GM18951 (cell line): Measurements from ENCODE around the gene RNF212.
"Not testable (repeated sequence)": the region's sequence is repeated elsewhere in the genome, so short reads cannot be mapped to it uniquely, and the experiment has no call there.

Experiments
- POLR2A ChIP-seq: IDR thresholded peaks from 4 replicates; pipeline ENCODE4 v1.6.1; 2011; ENCODE audit warnings: mild to moderate bottlenecking; ENCODE audit not compliant: insufficient read length, insufficient read depth; ENCODE audit errors: extremely low read depth
- in situ Hi-C: fragments of 300-500 bp; cut with MboI; formaldehyde crosslinking; loops from one replicate; pipeline ENCODE4 v1.12.0; 2022; ENCODE audit warnings: low sequenced_read_pairs, mixed read lengths, inconsistent platforms; ENCODE audit not compliant: unreplicated experiment

The RNF212 gene

DNA sequence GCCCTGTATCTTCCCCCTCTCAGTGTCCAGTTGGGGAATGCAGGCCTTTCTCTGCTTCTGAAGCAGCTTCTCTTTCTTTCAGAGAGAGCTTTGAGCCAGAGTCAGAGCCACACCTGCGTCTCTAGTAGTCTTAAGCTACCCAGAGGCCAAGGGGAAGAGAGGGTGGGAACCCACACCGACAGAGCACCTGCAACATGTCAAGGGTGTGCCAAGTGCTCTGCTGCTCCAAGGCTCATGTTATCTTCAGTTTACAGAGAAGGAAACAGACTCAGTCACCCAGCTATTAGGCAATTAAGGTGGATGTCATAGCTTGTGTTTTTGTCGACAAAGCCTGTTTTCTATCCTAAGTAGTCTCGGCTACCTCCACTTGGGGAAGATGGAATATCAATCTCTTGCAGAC, 22.7 kb upstream of the RNF212 start:
- no peak for TF ChIP-seq POLR2A
- in situ Hi-C loops, result loop anchor here (10.0 kb wide), 1 partner anchor 219 kb away; no protein-coding TSS in a partner anchor

DNA sequence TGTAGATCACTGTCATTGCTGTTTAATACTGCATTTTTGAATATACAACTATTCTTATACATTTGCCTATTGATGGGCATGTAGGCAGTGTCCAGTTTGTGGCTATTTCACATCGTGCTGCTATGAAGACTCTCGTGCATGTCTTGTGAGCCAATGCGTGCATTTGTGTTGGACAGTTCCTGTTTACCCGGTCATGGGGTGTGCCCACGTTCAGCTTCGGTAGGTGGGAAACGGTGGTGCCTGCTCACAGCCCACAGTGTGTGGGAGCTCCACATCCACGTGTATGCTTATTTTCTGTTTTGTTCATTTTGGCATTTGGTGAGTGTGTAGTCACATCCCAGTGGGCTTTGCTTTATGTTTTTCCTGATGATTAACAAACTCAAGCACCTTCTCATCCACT, 19.7 kb upstream of the RNF212 start:
- in situ Hi-C loops, result loop anchor here (10.0 kb wide), 1 partner anchor 222 kb away; no protein-coding TSS in a partner anchor

GRCh38 chr4:1130316-1131186, 17.2 kb upstream of the RNF212 start:
- in situ Hi-C loops, result loop anchor here (10.0 kb wide), 1 partner anchor 224 kb away; no protein-coding TSS in a partner anchor
- no peak for TF ChIP-seq POLR2A

More for the DNA sequence above, 19.7 kb upstream of the RNF212 start:
- TF ChIP-seq POLR2A, result no peak

GRCh38 chr4:1126506-1126905, 13.1 kb upstream of the RNF212 start:
- TF ChIP-seq POLR2A, result no peak
- in situ Hi-C loops, result no loop called here

DNA sequence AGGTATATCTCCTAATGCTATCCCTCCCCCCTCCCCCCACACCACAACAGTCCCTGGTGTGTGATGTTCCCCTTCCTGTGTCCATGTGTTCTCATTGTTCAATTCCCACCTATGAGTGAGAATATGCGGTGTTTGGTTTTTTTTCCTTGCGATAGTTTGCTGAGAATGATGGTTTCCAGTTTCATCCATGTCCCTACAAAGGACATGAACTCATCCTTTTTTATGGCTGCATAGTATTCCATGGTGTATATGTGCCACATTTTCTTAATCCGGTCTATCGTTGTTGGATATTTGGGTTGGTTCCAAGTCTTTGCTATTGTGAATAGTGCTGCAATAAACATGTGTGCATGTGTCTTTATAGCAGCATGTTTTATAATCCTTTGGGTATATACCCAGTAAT, 12.1 kb upstream of the RNF212 start:
- in situ Hi-C loops, result not testable (repeated sequence)

GRCh38 chr4:1124818-1125217, 11.5 kb upstream of the RNF212 start:
- TF ChIP-seq POLR2A, result no peak
- in situ Hi-C loops, result no loop called here

- in situ Hi-C loops, result no loop called here
- no peak for TF ChIP-seq POLR2A
Observed at GRCh38 chr4:1122505-1122904, 9.1 kb upstream of the RNF212 start.

DNA sequence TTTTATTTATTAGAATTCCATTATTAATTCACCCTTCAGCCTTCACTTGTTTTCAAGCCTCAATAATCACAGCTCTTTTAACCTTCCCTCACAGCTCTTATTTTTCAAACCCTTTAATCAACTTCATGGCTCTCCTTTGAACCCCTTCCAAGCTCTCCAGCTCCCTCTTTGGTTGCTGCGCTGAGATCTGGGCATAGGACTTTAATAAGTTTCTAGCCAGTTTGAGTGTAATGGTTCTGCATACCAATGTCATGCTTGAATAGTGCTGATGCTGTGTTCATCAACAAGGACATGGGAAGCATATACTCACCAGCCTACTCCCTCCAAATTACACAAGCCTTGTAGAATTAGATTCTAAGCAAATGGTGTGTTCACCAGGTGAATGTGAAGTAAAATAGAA, 3.5 kb upstream of the RNF212 start:
- TF ChIP-seq POLR2A, result no peak
- in situ Hi-C loops, result no loop called here

DNA sequence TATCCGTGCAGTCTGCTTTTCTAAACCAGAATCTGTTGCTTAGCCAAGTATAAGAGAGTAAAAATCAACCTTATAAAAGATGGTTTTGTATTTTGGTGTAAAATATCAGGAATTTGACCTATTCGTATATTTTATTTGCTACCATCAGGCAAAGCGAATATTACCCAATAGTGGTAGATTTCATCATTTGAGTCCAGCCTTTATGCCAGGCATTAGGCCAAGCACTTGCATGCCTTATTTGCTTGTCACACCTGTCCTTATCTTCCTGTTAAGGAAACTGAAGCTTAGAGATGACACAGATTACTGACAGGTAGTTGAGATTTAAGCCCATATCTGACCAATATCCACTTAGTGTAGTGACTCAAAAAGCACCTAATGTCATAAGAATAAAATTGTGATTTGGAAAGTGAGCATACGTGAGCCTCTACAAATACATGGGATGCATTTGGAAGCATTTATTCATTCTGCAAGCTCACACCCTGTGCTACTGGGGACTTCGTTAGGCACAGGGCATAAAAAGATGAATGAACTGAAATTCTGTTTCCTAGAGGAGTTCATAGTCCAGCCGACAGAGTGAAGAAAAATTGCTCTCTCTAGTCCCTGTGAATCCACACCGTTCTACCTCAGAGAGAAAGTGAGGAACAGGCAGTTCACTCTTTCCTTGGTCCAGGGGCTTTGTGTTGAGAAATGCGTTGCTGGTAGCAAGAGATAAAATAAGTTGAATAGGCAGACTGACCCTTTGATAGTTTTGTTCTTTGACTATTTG, 2.3 kb upstream of the RNF212 start:
- no peak for TF ChIP-seq POLR2A
- in situ Hi-C loops, result no loop called here

DNA sequence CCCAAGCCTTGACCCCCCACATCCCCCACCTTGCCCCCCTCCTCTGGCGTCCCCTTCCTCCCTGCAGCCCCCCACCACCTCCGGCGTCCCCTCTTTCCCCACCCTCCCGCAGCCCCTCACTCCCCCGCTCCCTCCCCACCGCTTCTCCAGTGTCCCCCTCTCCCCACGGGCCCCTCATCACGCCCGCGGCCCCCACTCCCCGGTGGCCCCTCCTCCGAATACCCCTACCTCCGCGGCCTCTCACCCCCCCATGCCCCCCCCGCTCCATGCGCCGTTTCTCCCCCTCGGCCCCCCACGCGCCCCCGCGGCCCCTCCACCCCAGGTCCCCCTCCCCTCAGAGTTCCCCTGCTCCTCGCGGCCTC, 562 bp downstream of the RNF212 start:
- TF ChIP-seq POLR2A, result no peak
- in situ Hi-C loops, result no loop called here

GRCh38 chr4:1112174-1112820, 1.1 kb downstream of the RNF212 start:
- in situ Hi-C loops, result no loop called here
- TF ChIP-seq POLR2A, result no peak

GRCh38 chr4:1111259-1111809, 2.0 kb downstream of the RNF212 start:
- in situ Hi-C loops, result no loop called here
- TF ChIP-seq POLR2A, result no peak

DNA sequence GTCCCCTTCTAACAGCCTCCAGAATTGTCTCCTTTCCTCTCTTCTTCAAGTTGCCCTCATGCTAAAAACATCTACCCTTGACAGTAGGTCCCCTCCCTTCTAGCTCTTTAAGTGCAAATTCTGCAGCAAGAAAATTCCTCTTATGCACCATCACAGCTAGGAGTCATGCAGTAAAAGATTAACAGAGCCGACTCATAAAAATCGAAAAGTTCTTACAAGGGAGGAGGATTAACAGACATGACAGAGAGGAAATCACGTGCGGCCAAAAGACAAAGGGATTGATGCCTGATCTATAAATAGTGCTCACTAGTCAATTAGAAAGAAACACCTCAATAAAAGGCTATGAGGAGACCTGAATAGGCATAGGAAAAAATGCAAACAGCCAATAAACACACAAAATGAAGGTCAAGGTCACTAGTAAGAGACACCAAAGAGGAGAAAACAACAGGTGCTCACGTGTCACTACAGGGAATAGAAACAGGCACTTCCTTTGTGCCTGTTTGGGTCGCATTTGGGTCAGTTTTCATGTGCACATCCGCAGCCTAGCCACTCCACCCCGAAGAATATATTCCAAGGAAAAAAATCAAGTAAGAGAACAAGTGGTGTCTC, 3.4 kb downstream of the RNF212 start:
- in situ Hi-C loops, result no loop called here
- no peak for TF ChIP-seq POLR2A
